Right atrium auricular region (tissue), 2 donors: ENCODE data around the gene PDLIM7. TPM values are rescaled to one million over a fixed set of nuclear protein-coding genes. Genes with fewer than 3 reads are reported as not detected.

Experiments
- DNase-seq: peaks from one replicate; pipeline ENCODE4 v3.0.0-alpha.2; 2019; ENCODE audit warnings: low spot score
- H3K27ac ChIP-seq, 2 donors: fragments of 200-600 bp; sonication (generic); 1 replicate in 1 of 2; 2 replicates in 1 of 2; pipeline ENCODE4 v1.5.1; 2016 to 2019
- H3K27me3 ChIP-seq, 2 donors: fragments of 200-600 bp; sonication (generic); one replicate each; pipeline versions ENCODE4 v1.5.1 to v1.6.0; 2017 to 2019
- H3K36me3 ChIP-seq: fragments of 200-600 bp; sonication (generic); one replicate; pipeline ENCODE4 v1.5.1; 2016
- H3K4me1 ChIP-seq, 2 donors: fragments of 200-600 bp; sonication (generic); one replicate each; pipeline versions ENCODE4 v1.5.1 to v1.6.0; 2017 to 2019
- H3K4me3 ChIP-seq, 2 donors: fragments of 200-600 bp; sonication (generic); 1 replicate in 1 of 2; 2 replicates in 1 of 2; pipeline ENCODE4 v1.5.1; 2017 to 2019; ENCODE audit warnings: mild to moderate bottlenecking in 1 of 2, moderate library complexity in 1 of 2
- H3K9me3 ChIP-seq, 2 donors: fragments of 200-600 bp; sonication (generic); one replicate each; pipeline ENCODE4 v1.5.1; 2019
- total RNA-seq, 2 donors: library from RNA; depleted of rRNA; stranded (reverse); fragments of >200 nt; gene quantifications; one replicate each; pipeline ENCODE4 v1.1.0, GENCODE V29; 2016
- TF ChIP-seq, protein P1 (sequence below), 2 donors: fragments of 200-600 bp; sonication (generic); IDR thresholded peaks; one replicate each; pipeline ENCODE4 v1.5.1; 2019; ENCODE audit warnings: antibody characterized with exemption in 2 of 2

PDLIM7 gene
- total RNA-seq, 2 donors from 2014 or later, result 45.8 to 56.0 TPM

DNA sequence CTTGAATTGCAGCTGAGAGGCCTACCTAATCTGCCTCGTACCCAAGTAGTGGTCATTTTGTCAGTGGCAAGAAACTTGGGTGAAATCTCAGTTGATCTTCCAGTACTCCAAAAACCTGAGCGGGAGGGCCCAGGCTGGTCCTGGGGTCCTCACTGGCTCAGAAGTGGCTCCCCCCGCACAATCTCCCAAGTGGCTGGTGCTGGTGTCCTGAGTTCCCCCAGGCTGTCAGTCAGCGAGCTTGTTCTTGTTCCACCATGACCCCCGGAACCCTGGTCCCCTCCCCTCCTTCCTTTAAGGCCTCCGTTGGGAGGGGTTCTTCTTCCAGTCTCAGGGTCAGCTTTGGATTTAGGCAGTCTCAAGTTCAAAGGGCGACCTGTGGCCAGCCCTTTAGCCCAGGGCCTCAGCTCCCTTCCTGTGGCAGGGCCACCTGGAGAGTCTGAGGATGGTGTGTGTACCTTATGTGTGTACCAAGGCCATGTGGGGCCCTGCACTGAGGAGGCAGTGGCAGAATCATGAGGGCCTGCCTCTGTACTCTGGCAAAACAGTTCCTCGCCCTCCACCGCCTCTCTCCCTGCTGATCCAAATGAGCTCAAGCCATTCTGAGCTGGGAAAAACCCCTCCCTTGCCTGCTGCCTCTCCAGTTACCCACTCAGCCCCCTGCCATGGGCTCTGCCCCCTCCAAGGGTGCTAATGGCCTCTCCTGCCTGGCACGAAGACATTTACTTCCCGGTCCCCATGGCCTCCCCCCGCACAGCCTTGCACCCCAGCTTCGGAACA, 19.5 kb downstream of the PDLIM7 start:
- peaks cover 0 to 49% of the 10 kb centered on the region in 2 donors for H3K4me1 ChIP-seq

GRCh38 chr5:177476531-177477233, 20.7 kb downstream of the PDLIM7 start:
- peak; percentile 83 for DNase-seq
- Histone ChIP-seq H3K4me1 (peaks cover 0 to 61% of the 10 kb centered on the region in 2 donors), H3K27ac (peak overlapping the region in 1 of 2 donors; percentile 16), H3K36me3 (no peaks in the 10 kb centered on the region), H3K9me3 (no peaks in the 10 kb centered on the region), H3K4me3 (no peak overlapping the region), H3K27me3 (peaks cover 0 to 5% of the 10 kb centered on the region in 2 donors)
- TF ChIP-seq, protein P1, sequence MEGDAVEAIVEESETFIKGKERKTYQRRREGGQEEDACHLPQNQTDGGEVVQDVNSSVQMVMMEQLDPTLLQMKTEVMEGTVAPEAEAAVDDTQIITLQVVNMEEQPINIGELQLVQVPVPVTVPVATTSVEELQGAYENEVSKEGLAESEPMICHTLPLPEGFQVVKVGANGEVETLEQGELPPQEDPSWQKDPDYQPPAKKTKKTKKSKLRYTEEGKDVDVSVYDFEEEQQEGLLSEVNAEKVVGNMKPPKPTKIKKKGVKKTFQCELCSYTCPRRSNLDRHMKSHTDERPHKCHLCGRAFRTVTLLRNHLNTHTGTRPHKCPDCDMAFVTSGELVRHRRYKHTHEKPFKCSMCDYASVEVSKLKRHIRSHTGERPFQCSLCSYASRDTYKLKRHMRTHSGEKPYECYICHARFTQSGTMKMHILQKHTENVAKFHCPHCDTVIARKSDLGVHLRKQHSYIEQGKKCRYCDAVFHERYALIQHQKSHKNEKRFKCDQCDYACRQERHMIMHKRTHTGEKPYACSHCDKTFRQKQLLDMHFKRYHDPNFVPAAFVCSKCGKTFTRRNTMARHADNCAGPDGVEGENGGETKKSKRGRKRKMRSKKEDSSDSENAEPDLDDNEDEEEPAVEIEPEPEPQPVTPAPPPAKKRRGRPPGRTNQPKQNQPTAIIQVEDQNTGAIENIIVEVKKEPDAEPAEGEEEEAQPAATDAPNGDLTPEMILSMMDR (IDR thresholded peaks at IDR 0.05), result no peak

More for the DNA sequence above, 19.5 kb downstream of the PDLIM7 start:
- no peak for DNase-seq
- TF ChIP-seq, protein P1 (IDR thresholded peaks at IDR 0.05), result no peak
- H3K27ac ChIP-seq, result peak overlapping the region in 1 of 2 donors; percentile 67
- peaks cover 0 to 5% of the 10 kb centered on the region in 2 donors for H3K27me3 ChIP-seq
- no peak overlapping the region for H3K4me3 ChIP-seq
- no peaks in the 10 kb centered on the region for H3K36me3 ChIP-seq
- H3K9me3 ChIP-seq, result no peaks in the 10 kb centered on the region

DNA sequence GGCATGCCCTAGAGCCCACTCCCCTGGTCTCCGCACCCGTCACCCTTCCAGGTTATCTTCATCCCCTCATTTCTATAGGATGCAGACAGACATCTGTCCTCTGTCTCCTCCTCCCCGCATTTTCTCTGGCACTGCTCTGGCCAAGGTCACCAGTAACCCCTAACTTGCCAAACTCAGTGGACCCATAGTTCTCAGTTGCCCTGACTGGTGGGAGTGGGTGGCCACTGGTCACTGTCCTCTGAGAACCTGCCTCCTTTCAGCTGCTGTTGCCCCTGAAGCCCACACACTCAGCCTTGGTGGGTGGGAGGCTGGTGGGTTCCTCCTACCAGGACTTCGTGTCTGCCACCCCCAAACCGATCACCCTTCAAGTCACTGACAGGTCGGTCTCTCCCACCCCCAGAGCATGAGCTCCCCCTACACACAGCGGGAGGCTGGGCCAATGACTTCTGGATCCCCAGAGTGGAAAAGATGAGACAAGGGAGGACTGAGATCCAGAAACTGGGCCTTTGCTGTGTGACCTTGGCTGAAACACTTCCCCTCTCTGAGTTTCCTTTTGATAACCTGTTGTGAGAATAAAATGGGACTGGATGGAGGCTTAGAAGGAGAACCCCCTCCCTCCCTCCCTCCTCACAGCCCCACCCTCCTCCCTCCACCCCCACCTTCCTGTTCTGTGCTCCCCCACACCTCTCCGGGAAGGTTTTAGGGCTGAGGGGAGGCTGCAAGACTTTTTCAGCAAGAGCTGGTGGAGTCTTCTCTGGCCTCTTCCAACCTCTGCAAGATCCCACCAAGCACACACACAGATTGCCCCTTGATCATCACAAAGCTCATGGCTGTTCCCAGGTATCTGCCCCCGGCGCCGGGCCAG, 21.6 kb downstream of the PDLIM7 start:
- H3K36me3 ChIP-seq, result no peaks in the 10 kb centered on the region
- DNase-seq, result no peak
- peaks cover 0 to 63% of the 10 kb centered on the region in 2 donors for H3K4me1 ChIP-seq
- TF ChIP-seq, protein P1 (IDR thresholded peaks at IDR 0.05), result no peak
- H3K4me3 ChIP-seq, result no peak overlapping the region
- H3K27me3 ChIP-seq, result peaks cover 0 to 5% of the 10 kb centered on the region in 2 donors
- no peak overlapping the region for H3K27ac ChIP-seq
- no peaks in the 10 kb centered on the region for H3K9me3 ChIP-seq

DNA sequence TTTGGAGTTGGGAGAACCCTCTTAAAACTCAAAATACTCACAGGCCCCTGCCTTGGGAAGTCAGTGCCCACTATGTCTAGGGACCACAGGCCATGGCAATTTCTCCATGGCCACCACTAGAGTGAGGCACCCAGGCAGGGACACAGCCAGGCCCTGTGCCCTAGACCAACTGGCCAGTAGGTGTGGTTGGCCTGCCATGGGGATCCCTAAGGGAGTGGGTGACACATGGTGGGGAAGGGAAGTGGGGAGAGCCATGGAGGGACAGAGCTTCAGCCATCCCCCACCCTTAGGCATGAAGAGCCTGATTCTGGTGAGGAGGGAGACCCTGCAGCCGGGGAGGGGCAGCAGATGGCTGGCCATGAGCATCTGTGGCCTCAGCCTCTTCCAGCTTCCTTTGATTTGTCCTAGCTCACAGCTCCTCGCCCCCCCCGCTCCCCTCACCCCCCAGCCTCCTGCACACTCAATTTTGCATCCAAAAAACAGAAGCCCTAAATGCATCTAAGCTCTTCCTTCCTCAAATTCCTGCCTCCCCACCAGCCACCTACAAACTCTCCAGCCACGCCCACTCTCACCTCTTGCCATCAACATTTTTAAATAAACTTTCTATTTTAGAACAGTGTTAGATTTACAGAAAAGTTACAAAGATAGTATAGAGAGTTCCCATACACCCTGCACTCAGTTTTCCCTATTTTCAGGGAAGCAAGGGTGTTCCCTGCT, 22.4 kb downstream of the PDLIM7 start:
- Histone ChIP-seq H3K9me3 (no peaks in the 10 kb centered on the region), H3K36me3 (no peaks in the 10 kb centered on the region), H3K4me3 (no peak overlapping the region), H3K27me3 (peaks cover 0 to 5% of the 10 kb centered on the region in 2 donors), H3K27ac (peak overlapping the region in 1 of 2 donors; percentile 84), H3K4me1 (peaks cover 0 to 66% of the 10 kb centered on the region in 2 donors)
- no peak for DNase-seq
- TF ChIP-seq, protein P1 (IDR thresholded peaks at IDR 0.05), result no peak

DNA sequence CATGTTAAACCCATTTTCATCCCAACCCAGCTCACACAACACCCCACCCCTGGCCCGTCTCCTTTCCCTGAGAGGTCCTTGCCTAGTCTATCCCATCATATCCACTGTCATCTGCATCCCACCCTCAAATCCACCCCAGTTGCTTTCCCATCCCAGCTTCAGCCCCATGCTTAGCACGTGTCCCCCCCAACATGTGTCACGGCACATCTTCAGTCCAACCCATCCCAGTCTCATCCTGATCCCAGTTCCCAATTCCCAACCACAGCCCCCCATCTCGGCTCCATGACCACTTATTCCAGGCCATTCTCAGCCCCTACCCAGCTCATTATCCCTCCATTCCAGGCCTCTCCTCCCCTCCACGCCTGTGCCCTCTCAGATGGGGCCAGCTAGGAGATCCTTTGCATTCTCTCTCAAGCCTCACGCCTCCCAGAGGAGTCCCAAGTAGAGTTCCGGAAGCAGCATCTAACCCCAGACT, 23.4 kb downstream of the PDLIM7 start:
- TF ChIP-seq, protein P1 (IDR thresholded peaks at IDR 0.05), result no peak
- Histone ChIP-seq H3K27ac (peak overlapping the region; percentile 63 to 84), H3K4me3 (peak overlapping the region in 1 of 2 donors; percentile 75), H3K9me3 (no peaks in the 10 kb centered on the region), H3K27me3 (peaks cover 0 to 5% of the 10 kb centered on the region in 2 donors), H3K4me1 (peaks cover 0 to 66% of the 10 kb centered on the region in 2 donors), H3K36me3 (no peaks in the 10 kb centered on the region)
- no peak for DNase-seq
